Neural crest cell (in vitro differentiated cells): ENCODE data around the gene KHDRBS1. TPM values are rescaled to one million over a fixed set of nuclear protein-coding genes. Genes with fewer than 3 reads are reported as not detected.

Source experiments
- DNase-seq: peaks from one replicate; pipeline ENCODE4 v3.0.0; 2021; ENCODE audit warnings: low read depth, mixed read lengths, low spot score
- H3K27ac Mint-ChIP-seq: one replicate; pipeline ENCODE4 v1.8.0; 2021; ENCODE audit warnings: mild to moderate bottlenecking, mixed read lengths; ENCODE audit not compliant: unreplicated experiment
- H3K27me3 Mint-ChIP-seq: 2 replicates; pipeline ENCODE4 v1.8.0; 2021; ENCODE audit warnings: low read depth, mild to moderate bottlenecking, mixed read lengths
- H3K36me3 Mint-ChIP-seq: 2 replicates; pipeline ENCODE4 v1.8.0; 2021; ENCODE audit warnings: low read depth, mild to moderate bottlenecking, mixed read lengths
- H3K4me1 Mint-ChIP-seq: 2 replicates; pipeline ENCODE4 v1.8.0; 2021; ENCODE audit warnings: mixed read lengths
- H3K4me3 Mint-ChIP-seq: one replicate; pipeline ENCODE4 v1.8.0; 2021; ENCODE audit warnings: mild to moderate bottlenecking, mixed read lengths
- H3K9me3 Mint-ChIP-seq: 2 replicates; pipeline ENCODE4 v1.8.0; 2021; ENCODE audit warnings: mixed read lengths
- CTCF ChIP-seq: fragments of 200-600 bp; sonication (generic); conservative IDR thresholded peaks from 2 replicates; pipeline ENCODE4 v1.5.0; 2021; ENCODE audit warnings: antibody characterized with exemption, mild to moderate bottlenecking
- total RNA-seq: library from RNA; stranded (reverse); gene quantifications from 2 replicates; pipeline ENCODE4 v1.2.1, GENCODE V29; 2021

The KHDRBS1 gene
- total RNA-seq, 1 donor from 2014 or later: 292 TPM

- Mint-ChIP-seq H3K4me3 (no peak overlapping the region), H3K27ac (no peak overlapping the region), H3K36me3 (peaks cover 23% of the 10 kb centered on the region), H3K27me3 (no peaks in the 10 kb centered on the region), H3K4me1 (no peaks in the 10 kb centered on the region), H3K9me3 (no peaks in the 10 kb centered on the region)
- DNase-seq: no peak
- no peak for TF ChIP-seq CTCF
Observed at GRCh38 chr1:32044234-32044633, 30.6 kb downstream of the KHDRBS1 start.

- Mint-ChIP-seq H3K27me3 (no peaks in the 10 kb centered on the region), H3K9me3 (no peaks in the 10 kb centered on the region), H3K36me3 (peaks cover 18% of the 10 kb centered on the region), H3K4me1 (no peaks in the 10 kb centered on the region), H3K27ac (peak overlapping the region; percentile 81), H3K4me3 (no peak overlapping the region)
- TF ChIP-seq CTCF: no peak
- no peak for DNase-seq
Observed at GRCh38 chr1:32045772-32046171, 32.1 kb downstream of the KHDRBS1 start.

GRCh38 chr1:32047701-32048100 is 34.0 kb downstream of the KHDRBS1 start:
- TF ChIP-seq CTCF: no peak
- no peaks in the 10 kb centered on the region for H3K9me3 Mint-ChIP-seq

GRCh38 chr1:32048440-32048839 is 34.8 kb downstream of the KHDRBS1 start:
- Mint-ChIP-seq H3K27ac (no peak overlapping the region), H3K9me3 (no peaks in the 10 kb centered on the region), H3K36me3 (peaks cover 20% of the 10 kb centered on the region), H3K4me3 (no peak overlapping the region), H3K4me1 (no peaks in the 10 kb centered on the region), H3K27me3 (no peaks in the 10 kb centered on the region)
- DNase-seq: no peak
- no peak for TF ChIP-seq CTCF

More at GRCh38 chr1:32047701-32048100, 34.0 kb downstream of the KHDRBS1 start:
- Mint-ChIP-seq H3K27ac (no peak overlapping the region), H3K4me1 (no peaks in the 10 kb centered on the region), H3K4me3 (no peak overlapping the region), H3K36me3 (peaks cover 19% of the 10 kb centered on the region), H3K27me3 (no peaks in the 10 kb centered on the region)
- no peak for DNase-seq

GRCh38 chr1:32051706-32052105 is 38.0 kb downstream of the KHDRBS1 start:
- no peak overlapping the region for H3K27ac Mint-ChIP-seq
- no peak for DNase-seq
- no peaks in the 10 kb centered on the region for H3K9me3 Mint-ChIP-seq
- no peaks in the 10 kb centered on the region for H3K27me3 Mint-ChIP-seq
- H3K36me3 Mint-ChIP-seq: peaks cover 26% of the 10 kb centered on the region
- TF ChIP-seq CTCF: no peak
- H3K4me1 Mint-ChIP-seq: no peaks in the 10 kb centered on the region
- H3K4me3 Mint-ChIP-seq: no peak overlapping the region

- H3K27ac Mint-ChIP-seq: no peak overlapping the region
- no peaks in the 10 kb centered on the region for H3K9me3 Mint-ChIP-seq
- peaks cover 27% of the 10 kb centered on the region for H3K36me3 Mint-ChIP-seq
- H3K27me3 Mint-ChIP-seq: no peaks in the 10 kb centered on the region
- no peak overlapping the region for H3K4me3 Mint-ChIP-seq
- DNase-seq: no peak
- no peaks in the 10 kb centered on the region for H3K4me1 Mint-ChIP-seq
- TF ChIP-seq CTCF: no peak
Observed at GRCh38 chr1:32052887-32053286, 39.2 kb downstream of the KHDRBS1 start.
